IMR-90 (cell line): Measurements from ENCODE around the gene LRRC15. TPM values are rescaled to one million over a fixed set of nuclear protein-coding genes. Genes with fewer than 3 reads are reported as not detected.
A peak's percentile ranks its signal among the peaks of the same experiment; 100 is the strongest.

ENCODE experiments used
- ATAC-seq: fragments of 200-7000 bp; cut with Tn5 transposase; 2 replicates; pipeline ENCODE4 v1.9.1; 2020; ENCODE audit warnings: low read depth, mild to moderate bottlenecking, moderate library complexity
- BruUV-seq: library from RNA; stranded (reverse); fragments of 400-500 nt; replicated peaks from 2 replicates; lab custom pipeline; 2021; lab: Mats Ljungman, UMichigan
- CTCF ChIA-PET: fragments of 300-600 bp; formaldehyde crosslinking; extraction: SDS; loops from one replicate; lab custom pipeline; 2021; ENCODE audit warnings: antibody characterized with exemption; lab: Yijun Ruan, JAX
- POLR2A ChIA-PET: fragments of 300-600 bp; sonication (Branson Sonifier 250); formaldehyde crosslinking; loops from one replicate; lab custom pipeline; 2022; ENCODE audit warnings: antibody characterized with exemption; ENCODE audit not compliant: unreplicated experiment; lab: Charles Lee
- DNase-seq: peaks from one replicate; pipeline ENCODE4 v3.0.0; 2013
- H2AFZ ChIP-seq: replicated peaks from 2 replicates; pipeline ENCODE3; 2013; ENCODE audit warnings: low read length, mild to moderate bottlenecking; ENCODE audit not compliant: poor library complexity
- H2AK5ac ChIP-seq: 2 replicates; pipeline ENCODE4 v1.6.1; 2013; ENCODE audit warnings: low read depth, low read length, inconsistent platforms
- H2AK9ac ChIP-seq: replicated peaks from 2 replicates; pipeline ENCODE3; 2013; ENCODE audit warnings: mild to moderate bottlenecking, low read depth, low read length, moderate library complexity; ENCODE audit not compliant: poor library complexity
- H2BK120ac ChIP-seq: 2 replicates; pipeline ENCODE4 v1.6.1; 2013; ENCODE audit warnings: low read depth, low read length, inconsistent platforms
- H2BK15ac ChIP-seq: 3 replicates; pipeline ENCODE4 v1.6.1; 2013; ENCODE audit warnings: low read depth, low read length, inconsistent platforms
- H2BK20ac ChIP-seq: 2 replicates; pipeline ENCODE4 v1.6.1; 2013; ENCODE audit warnings: low read depth, mild to moderate bottlenecking, inconsistent platforms, low read length, moderate library complexity
- H2BK5ac ChIP-seq: 2 replicates; pipeline ENCODE4 v1.6.1; 2013; ENCODE audit warnings: mild to moderate bottlenecking, low read depth, low read length, inconsistent platforms; ENCODE audit not compliant: poor library complexity, severe bottlenecking
- H3K14ac ChIP-seq: replicated peaks from 2 replicates; pipeline ENCODE4 v1.6.1; 2013; ENCODE audit warnings: low read depth, low read length, inconsistent platforms
- H3K18ac ChIP-seq: 2 replicates; pipeline ENCODE4 v1.6.1; 2013; ENCODE audit warnings: low read depth, low read length, control low read depth
- H3K23ac ChIP-seq: 2 replicates; pipeline ENCODE4 v1.6.1; 2013; ENCODE audit warnings: low read depth, low read length, inconsistent platforms
- H3K27ac ChIP-seq: 2 replicates; pipeline ENCODE4 v1.5.1; 2013; ENCODE audit warnings: mild to moderate bottlenecking, control low read depth, low read length; ENCODE audit not compliant: insufficient read depth
- H3K27me3 ChIP-seq: 2 replicates; pipeline ENCODE4 v1.6.1; 2013; ENCODE audit warnings: low read length; ENCODE audit not compliant: control insufficient read depth, insufficient read depth
- H3K36me3 ChIP-seq: 2 replicates; pipeline ENCODE4 v1.6.1; 2013; ENCODE audit warnings: low read length, mixed read lengths; ENCODE audit not compliant: control insufficient read depth, insufficient read depth
- H3K4ac ChIP-seq: 2 replicates; pipeline ENCODE4 v1.6.1; 2013; ENCODE audit warnings: low read depth, low read length, inconsistent platforms
- H3K4me1 ChIP-seq: 2 replicates; pipeline ENCODE4 v1.6.1; 2013; ENCODE audit warnings: low read length, mixed read lengths; ENCODE audit not compliant: control insufficient read depth, insufficient read depth
- H3K4me2 ChIP-seq: 2 replicates; pipeline ENCODE4 v1.6.1; 2013; ENCODE audit warnings: low read depth, mild to moderate bottlenecking, control low read depth, low read length, moderate library complexity
- H3K4me3 ChIP-seq: 2 replicates; pipeline ENCODE4 v1.5.1; 2013; ENCODE audit warnings: low read depth, mild to moderate bottlenecking, control low read depth, low read length, moderate library complexity; ENCODE audit not compliant: insufficient read depth
- H3K56ac ChIP-seq: 2 replicates; pipeline ENCODE4 v1.6.1; 2013; ENCODE audit warnings: low read length, inconsistent platforms; ENCODE audit not compliant: insufficient read depth; ENCODE audit errors: extremely low read depth
- H3K79me1 ChIP-seq, 2 experiments: 2 replicates each; pipeline ENCODE4 v1.6.1; 2013; ENCODE audit warnings: low read length in 2 of 2, inconsistent platforms in 1 of 2, low read depth in 1 of 2
- H3K9ac ChIP-seq: 2 replicates; pipeline ENCODE4 v1.6.1; 2013; ENCODE audit warnings: low read depth, low read length, control low read depth
- H3K9me1 ChIP-seq: 2 replicates; pipeline ENCODE4 v1.6.1; 2013; ENCODE audit warnings: low read length, inconsistent platforms; ENCODE audit not compliant: insufficient read depth
- H3K9me3 ChIP-seq: 2 replicates; pipeline ENCODE4 v1.6.1; 2013; ENCODE audit warnings: low read length; ENCODE audit not compliant: control insufficient read depth, insufficient read depth
- H4K20me1 ChIP-seq: 2 replicates; pipeline ENCODE4 v1.6.1; 2013; ENCODE audit warnings: low read length, inconsistent platforms; ENCODE audit not compliant: insufficient read depth
- H4K5ac ChIP-seq: 2 replicates; pipeline ENCODE4 v1.6.1; 2013; ENCODE audit warnings: mild to moderate bottlenecking, low read depth, low read length, control low read depth
- H4K8ac ChIP-seq, 2 experiments: 2 replicates each; pipeline ENCODE4 v1.6.1; 2013; ENCODE audit warnings: low read depth in 2 of 2, low read length in 2 of 2, control low read depth in 1 of 2, inconsistent platforms in 1 of 2
- H4K91ac ChIP-seq: 2 replicates; pipeline ENCODE4 v1.6.1; 2013; ENCODE audit warnings: low read depth, low read length, inconsistent platforms; ENCODE audit not compliant: insufficient read depth
- CEBPB ChIP-seq: IDR thresholded peaks from 2 replicates; pipeline ENCODE4 v1.6.1; 2012; ENCODE audit warnings: low read depth, low read length, improper control_type of control experiment
- CHD1 ChIP-seq: IDR thresholded peaks from 2 replicates; pipeline ENCODE4 v1.6.1; 2012; ENCODE audit warnings: low read depth, low read length, improper control_type of control experiment
- ELK1 ChIP-seq: fragments of 150-350 bp; IDR thresholded peaks from 2 replicates; pipeline ENCODE4 v1.6.1; 2016; ENCODE audit warnings: low read depth, mild to moderate bottlenecking, low read length, moderate library complexity, borderline replicate concordance
- MAZ ChIP-seq: IDR thresholded peaks from 2 replicates; pipeline ENCODE4 v1.6.1; 2012; ENCODE audit warnings: low read depth, mild to moderate bottlenecking, low read length, improper control_type of control experiment, moderate library complexity, borderline replicate concordance
- POLR2A ChIP-seq: IDR thresholded peaks from 2 replicates; pipeline ENCODE4 v1.6.1; 2012; ENCODE audit warnings: mild to moderate bottlenecking, low read depth, low read length
- RAD21 ChIP-seq: IDR thresholded peaks from 2 replicates; pipeline ENCODE4 v1.6.1; 2012; ENCODE audit warnings: low read length, improper control_type of control experiment
- USF2 ChIP-seq: fragments of 150-350 bp; IDR thresholded peaks from 2 replicates; pipeline ENCODE4 v1.6.1; 2017; ENCODE audit warnings: mild to moderate bottlenecking, antibody characterized with exemption, low read length, low read depth
- WGBS, 2 experiments: methylation state at CpG; one replicate each; pipeline versions ENCODE4 v1.1.5 to v1.1.7; 2013; ENCODE audit warnings: missing lambda C conversion rate in 2 of 2; ENCODE audit not compliant: insufficient read length in 1 of 2; ENCODE audit errors: extremely low coverage in 2 of 2; 5-methylcytosine and 5-hydroxymethylcytosine counted together
- dilution Hi-C: fragments of 300-500 bp; cut with HindIII; formaldehyde crosslinking; loops from one replicate; pipeline ENCODE4 v1.14.3; 2018; ENCODE audit warnings: low sequenced_read_pairs; ENCODE audit not compliant: unreplicated experiment
- in situ Hi-C: fragments of 300-500 bp; cut with MboI; formaldehyde crosslinking; loops from 3 replicates; pipeline ENCODE4 v1.14.3; 2019; ENCODE audit warnings: low sequenced_read_pairs, inconsistent platforms, mixed read lengths
- intact Hi-C: fragments of 100-400 bp; cut with micrococcal nuclease; formaldehyde crosslinking; loops from 2 replicates; pipeline ENCODE4 v1.10.0; 2022
- polyA plus RNA-seq, 3 experiments: library from polyadenylated mRNA; depleted of rRNA; stranded (reverse); fragments of >200 nt; gene quantifications; 2 replicates each; pipeline ENCODE4 v1.2.3, GENCODE V29; 2012; ENCODE audit warnings: low replicate concordance in 1 of 3
- total RNA-seq: library from RNA; depleted of rRNA; stranded (reverse); fragments of >200 nt; gene quantifications from 2 replicates; pipeline ENCODE4 v1.2.3, GENCODE V29; 2012

Gene LRRC15
- total and polyA plus RNA-seq, 2 of the 4 experiments (the other 2 are of a cell fraction): 2.5 to 9.0 TPM

GRCh38 chr3:194367992-194368841, 1.3 kb downstream of the LRRC15 start:
- in situ Hi-C loops: no loop called here
- Histone ChIP-seq H3K14ac (no peak overlapping the region), H2BK5ac (no peak overlapping the region), H3K56ac (no peak overlapping the region), H3K27me3 (0 out of 2 replicates have a peak, but pooled peaks cover 3% of the 10 kb centered on the region), H3K4me1 (peaks cover 30% of the 10 kb centered on the region), H3K4me2 (no peak overlapping the region), H3K4ac (peak overlapping the region; percentile 30; the same call in 1 of the 2 replicates), H4K20me1 (no peaks in the 10 kb centered on the region), H3K9me1 (peaks cover 12% of the 10 kb centered on the region), H4K91ac (no peak overlapping the region), H3K36me3 (no peaks in the 10 kb centered on the region), H4K5ac (no peak overlapping the region), H3K27ac (no peak overlapping the region), H2BK15ac (no peak overlapping the region; the same call in 2 of the 3 replicates), H3K4me3 (no peak overlapping the region), H3K9ac (no peak overlapping the region), H3K23ac (no peak overlapping the region), H3K79me1 (peaks cover 0 to 6% of the 10 kb centered on the region in 2 experiments; a peak in 1 of 4 replicates), H2AK5ac (peak overlapping the region; percentile 22; the same call in 1 of the 2 replicates), H2AK9ac (peak overlapping the region; percentile 49), H3K18ac (no peak overlapping the region), H2BK20ac (peak overlapping the region; percentile 60), H3K9me3 (no peaks in the 10 kb centered on the region), H4K8ac (no peak overlapping the region), H2AFZ (peak overlapping the region; percentile 78), H2BK120ac (0 out of 2 replicates have a peak overlapping the region, but pooled peaks have one; percentile 66)
- dilution Hi-C loops: no loop called here
- WGBS, 2 experiments: 64% methylated on average over 5 of the region's 18 CpGs; no CpG with 5 or more reads in 1 of the 2 experiments
- POLR2A ChIA-PET: no interaction called here
- no TSS peak for BruUV-seq
- intact Hi-C loops: no loop called here
- CTCF ChIA-PET: interaction anchor here (0.6 to 1.5 kb wide), 2 partner anchors 25 to 54 kb away, joined by 3 to 4 read pairs; no protein-coding TSS in a partner anchor
- DNase-seq (peak; percentile 60), ATAC-seq (no peak)
- TF ChIP-seq POLR2A: no peak
- TF ChIP-seq RAD21: no peak
- TF ChIP-seq MAZ: no peak
- TF ChIP-seq ELK1: no peak
- TF ChIP-seq CEBPB: no peak
- no peak for TF ChIP-seq CHD1
- TF ChIP-seq USF2: peak; percentile 1; the same call in 1 of the 2 replicates
